Heart left ventricle (tissue), 16 donors: ENCODE data around the gene MOCS3. TPM values are rescaled to one million over a fixed set of nuclear protein-coding genes. Genes with fewer than 3 reads are reported as not detected.

Experiments used
- ATAC-seq, 4 donors: fragments of 200-7000 bp; cut with Tn5 transposase; one replicate each; pipeline ENCODE4 v1.9.1; 2020 to 2022; ENCODE audit warnings: moderate library complexity in 4 of 4, mild to moderate bottlenecking in 3 of 4, moderate number of reproducible peaks in 1 of 4
- DNase-seq, 5 donors: peaks; one replicate each; pipeline ENCODE4 v3.0.0-alpha.2; 2020
- H3K27ac ChIP-seq, 12 donors: fragments of 200-600 bp; sonication (generic) in 4 of 12; one replicate each; pipeline versions ENCODE4 v1.5.0 to v1.8.0; 2016 to 2022; ENCODE audit warnings: mild to moderate bottlenecking in 2 of 12
- H3K27me3 ChIP-seq, 9 donors: fragments of 200-600 bp; sonication (generic) in 2 of 9; one replicate each; pipeline versions ENCODE4 v1.5.1 to v1.8.0; 2016 to 2022; ENCODE audit warnings: mild to moderate bottlenecking in 3 of 9
- H3K36me3 ChIP-seq, 9 donors: fragments of 200-600 bp; sonication (generic) in 2 of 9; one replicate each; pipeline versions ENCODE4 v1.5.0 to v1.8.0; 2018 to 2022; ENCODE audit warnings: mild to moderate bottlenecking in 2 of 9
- H3K4me1 ChIP-seq, 12 donors: fragments of 200-600 bp; sonication (generic) in 4 of 12; one replicate each; pipeline versions ENCODE4 v1.5.0 to v1.8.0; 2016 to 2022; ENCODE audit warnings: mild to moderate bottlenecking in 3 of 12
- H3K4me3 ChIP-seq, 12 donors: fragments of 200-600 bp; sonication (generic) in 4 of 12; one replicate each; pipeline versions ENCODE4 v1.5.0 to v1.8.0; 2017 to 2022; ENCODE audit warnings: mild to moderate bottlenecking in 9 of 12, moderate library complexity in 4 of 12
- H3K9me3 ChIP-seq, 12 donors: fragments of 200-600 bp; sonication (generic) in 4 of 12; one replicate each; pipeline versions ENCODE4 v1.5.0 to v1.8.0; 2016 to 2022; ENCODE audit warnings: mild to moderate bottlenecking in 1 of 12
- POLR2A ChIP-seq, 2 donors: fragments of 450-650 bp; IDR thresholded peaks; one replicate each; pipeline ENCODE4 v1.6.1; 2017; ENCODE audit warnings: antibody characterized with exemption in 2 of 2, mild to moderate bottlenecking in 2 of 2, moderate library complexity in 2 of 2
- WGBS, 4 donors: extraction: QIAGEN DNeasy Blood & Tissue Kit in 2 of 4; methylation state at CpG; one replicate each; pipeline versions ENCODE4 v1.1.5 to v1.1.7; 2013 to 2018; 5-methylcytosine and 5-hydroxymethylcytosine counted together
- intact Hi-C, 10 donors: fragments of 100-400 bp; cut with DNase I; formaldehyde crosslinking; loops; one replicate each; pipeline versions ENCODE4 v1.11.1 to v1.14.2; 2022
- polyA plus RNA-seq, 2 donors: library from polyadenylated mRNA; stranded (reverse); fragments of 200-250 nt; gene quantifications; one replicate each; pipeline ENCODE4 v1.2.3, GENCODE V29; 2013
- total RNA-seq, 9 donors: library from RNA; depleted of rRNA in 2 of 9; stranded (reverse); fragments of >200 nt in 2 of 9; fragmentation: NEBNext Ultra II Directional in 3 of 9; extraction: Animal tissue kit (Norgen Biotek cat#: 25700) in 3 of 9; gene quantifications; one replicate each; pipeline versions ENCODE4 v1.1.0 to v1.2.4, GENCODE V29; 2016 to 2023
- TF ChIP-seq, protein P1 (sequence below), 12 donors: fragments of 200-600 bp; sonication (generic) in 4 of 12; IDR thresholded peaks; one replicate each; pipeline versions ENCODE4 v1.5.0 to v1.8.0; 2018 to 2022; ENCODE audit warnings: antibody characterized with exemption in 12 of 12, mild to moderate bottlenecking in 5 of 12
- donor health status: ischemic (EF 13 %, LVEDD 7.1; RV severe dilation, severe dysfunction).
- donor health status: healthy with polysubstance abuse.
- donor health status: DM: no; HTN: yes; CAD: no.
- donor health status: DM: no; HTN: no; CAD: no.
- donor health status: ischemic (EF 25% LVEDD 6.9; RV normal size, moderate dysfunction).
- donor health status: ischemic (EF 25% LVEDD 5.7; RV mildly dilated, moderate dysfunction).
- donor health status: healthy.
- donor health status: DM: yes; HTN: yes; CAD: no.
- donor health status: ischemic (EF 35%, LVEDD 5.7; RV mildly dilated, moderate dysfunction).
- donor health status: nonischemic (EF 11% LVEDD 7.7; RV severe dilation, severe dysfunction).
- donor health status: DM: yes; HTN: yes; CAD: no.
- donor health status: PGD.
- donor health status: ischemic (EF 29% LVEDD 5.4; RV normal size, mild dysfunction).
- donor health status: nonischemic (EF 23%, LVEDD 6.1; RV moderate dilation, normal function).

Gene MOCS3
- total and polyA plus RNA-seq, 11 donors: 1.2 to 3.9 (median 2.8) TPM

DNA sequence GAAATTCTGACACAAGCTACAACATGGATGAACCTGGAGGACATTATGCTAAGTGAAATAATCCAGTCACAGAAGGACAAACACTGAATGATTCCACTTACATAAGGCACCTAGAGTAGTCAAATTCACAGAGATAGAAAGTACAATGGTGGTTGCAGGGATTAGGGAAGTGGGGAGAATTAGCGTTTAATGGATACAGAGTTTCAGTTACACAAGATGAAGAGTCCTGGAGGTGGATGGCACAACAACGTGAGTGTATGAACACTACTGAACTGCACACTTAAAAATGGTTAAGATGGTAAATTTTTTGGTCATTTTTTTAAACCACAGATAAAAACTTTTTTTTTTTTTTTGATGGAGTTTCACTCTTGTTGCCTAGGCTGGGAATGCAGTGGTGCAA is 24.7 kb downstream of the MOCS3 start:
- H3K27me3 ChIP-seq: peaks cover 0 to 67% (median 16%) of the 10 kb centered on the region in 9 donors
- TF ChIP-seq, protein P1, sequence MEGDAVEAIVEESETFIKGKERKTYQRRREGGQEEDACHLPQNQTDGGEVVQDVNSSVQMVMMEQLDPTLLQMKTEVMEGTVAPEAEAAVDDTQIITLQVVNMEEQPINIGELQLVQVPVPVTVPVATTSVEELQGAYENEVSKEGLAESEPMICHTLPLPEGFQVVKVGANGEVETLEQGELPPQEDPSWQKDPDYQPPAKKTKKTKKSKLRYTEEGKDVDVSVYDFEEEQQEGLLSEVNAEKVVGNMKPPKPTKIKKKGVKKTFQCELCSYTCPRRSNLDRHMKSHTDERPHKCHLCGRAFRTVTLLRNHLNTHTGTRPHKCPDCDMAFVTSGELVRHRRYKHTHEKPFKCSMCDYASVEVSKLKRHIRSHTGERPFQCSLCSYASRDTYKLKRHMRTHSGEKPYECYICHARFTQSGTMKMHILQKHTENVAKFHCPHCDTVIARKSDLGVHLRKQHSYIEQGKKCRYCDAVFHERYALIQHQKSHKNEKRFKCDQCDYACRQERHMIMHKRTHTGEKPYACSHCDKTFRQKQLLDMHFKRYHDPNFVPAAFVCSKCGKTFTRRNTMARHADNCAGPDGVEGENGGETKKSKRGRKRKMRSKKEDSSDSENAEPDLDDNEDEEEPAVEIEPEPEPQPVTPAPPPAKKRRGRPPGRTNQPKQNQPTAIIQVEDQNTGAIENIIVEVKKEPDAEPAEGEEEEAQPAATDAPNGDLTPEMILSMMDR (IDR thresholded peaks at IDR 0.05): no peak
- no peak for TF ChIP-seq POLR2A (IDR thresholded peaks at IDR 0.05)

GRCh38 chr20:50987493-50988210 is 29.0 kb downstream of the MOCS3 start:
- peaks cover 0 to 56% (median 7%) of the 10 kb centered on the region in 9 donors for H3K27me3 ChIP-seq
- DNase-seq: peak in 3 of 5 donors; percentile 50 to 64 (median 58)

More for the DNA sequence above, 24.7 kb downstream of the MOCS3 start:
- intact Hi-C loops: loop anchor here in 7 of 10 donors (10.0 kb wide), 2 partner anchors 611 to 641 kb away; no protein-coding TSS in a partner anchor
- DNase-seq (no peak), ATAC-seq (no peak)
- Histone ChIP-seq H3K36me3 (no peaks in the 10 kb centered on the region), H3K9me3 (no peaks in the 10 kb centered on the region), H3K4me3 (no peak overlapping the region), H3K27ac (no peak overlapping the region), H3K4me1 (peaks cover 0 to 10% (median 2%) of the 10 kb centered on the region in 12 donors)
- WGBS, 4 donors: 70 to 75% (median 72%) methylated on average over 2 of the region's 2 CpGs

DNA sequence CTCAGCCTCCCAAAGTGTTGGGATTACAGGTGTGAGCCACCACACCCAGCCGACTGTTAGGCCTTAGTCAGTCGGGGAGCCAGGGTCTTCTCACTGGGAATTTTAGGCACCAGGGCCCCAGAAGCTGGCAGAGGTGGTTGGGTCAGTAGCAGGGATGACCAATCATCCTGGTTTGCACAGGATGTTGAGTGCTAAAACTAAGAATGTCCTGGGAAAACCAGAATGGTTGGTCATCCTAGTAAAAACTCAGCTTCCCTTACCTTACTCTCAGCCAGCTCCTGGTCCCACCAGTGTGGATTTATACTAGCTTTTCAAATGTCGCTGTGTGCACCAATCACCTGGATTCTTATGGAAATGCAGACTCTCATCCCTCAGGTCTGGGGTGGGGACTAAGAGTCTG is 32.5 kb downstream of the MOCS3 start:
- intact Hi-C loops: no loop called here
- no peaks in the 10 kb centered on the region for H3K36me3 ChIP-seq
- ATAC-seq: no peak
- TF ChIP-seq, protein P1 (IDR thresholded peaks at IDR 0.05): no peak
- TF ChIP-seq POLR2A (IDR thresholded peaks at IDR 0.05): no peak
- H3K27me3 ChIP-seq: peaks cover 0 to 31% (median 5%) of the 10 kb centered on the region in 9 donors
- H3K4me1 ChIP-seq: peaks cover 0 to 4% (median 0%) of the 10 kb centered on the region in 12 donors
- no peak overlapping the region for H3K4me3 ChIP-seq
- DNase-seq: no peak
- no peaks in the 10 kb centered on the region for H3K9me3 ChIP-seq
- WGBS, 4 donors: 81 to 86% (median 84%) methylated on average over 3 of the region's 3 CpGs
- no peak overlapping the region for H3K27ac ChIP-seq

More at GRCh38 chr20:50987493-50988210, 29.0 kb downstream of the MOCS3 start:
- TF ChIP-seq, protein P1 (IDR thresholded peaks at IDR 0.05): peak; percentile 81 to 93 (median 87)
- TF ChIP-seq POLR2A (IDR thresholded peaks at IDR 0.05): no peak
- no peaks in the 10 kb centered on the region for H3K36me3 ChIP-seq
- 12 to 17% (median 13%) methylated on average over 13 of the region's 13 CpGs for WGBS, 4 donors
- ATAC-seq: peak; percentile 81 to 96 (median 94)
- intact Hi-C loops: loop anchor here (1.0 to 10.0 kb wide), 7 partner anchors 317 to 637 kb away; no protein-coding TSS in a partner anchor
- H3K4me1 ChIP-seq: peaks cover 0 to 4% (median 0%) of the 10 kb centered on the region in 12 donors
- H3K4me3 ChIP-seq: no peak overlapping the region
- H3K27ac ChIP-seq: no peak overlapping the region
- no peaks in the 10 kb centered on the region for H3K9me3 ChIP-seq

- Histone ChIP-seq H3K27me3 (peaks cover 0 to 27% (median 0%) of the 10 kb centered on the region in 9 donors), H3K9me3 (no peaks in the 10 kb centered on the region), H3K36me3 (no peaks in the 10 kb centered on the region), H3K4me1 (peaks cover 0 to 4% (median 0%) of the 10 kb centered on the region in 12 donors), H3K4me3 (no peak overlapping the region), H3K27ac (no peak overlapping the region)
- intact Hi-C loops: loop anchor here in 1 of 10 donors (2.0 kb wide), 1 partner anchor 314 kb away; no protein-coding TSS in a partner anchor
- 46 to 55% (median 50%) methylated on average over 4 of the region's 4 CpGs for WGBS, 4 donors
- ATAC-seq (no peak), DNase-seq (no peak)
- TF ChIP-seq POLR2A (IDR thresholded peaks at IDR 0.05): no peak
- TF ChIP-seq, protein P1 (IDR thresholded peaks at IDR 0.05): no peak
Measured at GRCh38 chr20:50992336-50992732, 33.7 kb downstream of the MOCS3 start.
